GM12892 (cell line): ENCODE data around the gene INSR.

ENCODE experiments used
- POLR2A ChIP-seq: IDR thresholded peaks from 2 replicates; pipeline ENCODE4 v1.6.1; 2011; ENCODE audit warnings: low read depth, low read length, control low read depth
- POLR2AphosphoS5 ChIP-seq: IDR thresholded peaks from 2 replicates; pipeline ENCODE4 v1.6.1; 2011; ENCODE audit warnings: low read depth, low read length, control low read depth

DNA sequence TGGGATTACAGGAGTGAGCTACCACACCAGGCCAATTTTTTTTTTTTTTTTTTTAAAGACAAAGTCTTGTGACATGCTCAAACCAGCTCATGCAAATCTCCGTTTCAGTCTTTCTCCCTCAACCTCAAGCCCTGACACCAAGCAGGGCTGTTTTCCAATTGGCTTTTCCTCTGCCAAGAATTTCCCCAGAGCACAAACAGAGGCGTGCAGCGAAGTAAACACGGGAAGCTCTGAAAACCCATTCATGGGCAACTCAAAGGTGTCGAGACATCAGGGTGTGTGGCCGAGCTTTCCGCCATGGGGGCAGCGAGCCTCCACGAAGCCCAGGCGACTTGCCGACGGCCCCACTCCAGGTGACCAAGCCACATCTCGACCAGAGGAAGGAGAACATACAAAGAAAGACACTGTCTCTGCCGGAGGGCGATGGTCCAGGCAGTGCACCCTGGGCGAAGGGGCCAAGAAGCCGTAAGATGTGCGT lies 70.0 kb downstream of the INSR start:
- no peak for TF ChIP-seq POLR2A
- no peak for TF ChIP-seq POLR2AphosphoS5
